Measurements from ENCODE around the gene PHF10. TPM values are rescaled to one million over a fixed set of nuclear protein-coding genes. Genes with fewer than 3 reads are reported as not detected.

The PHF10 gene
- total and polyA plus RNA-seq, 2 experiments from 2014 or later = 5.9 to 10.7 TPM

DNA sequence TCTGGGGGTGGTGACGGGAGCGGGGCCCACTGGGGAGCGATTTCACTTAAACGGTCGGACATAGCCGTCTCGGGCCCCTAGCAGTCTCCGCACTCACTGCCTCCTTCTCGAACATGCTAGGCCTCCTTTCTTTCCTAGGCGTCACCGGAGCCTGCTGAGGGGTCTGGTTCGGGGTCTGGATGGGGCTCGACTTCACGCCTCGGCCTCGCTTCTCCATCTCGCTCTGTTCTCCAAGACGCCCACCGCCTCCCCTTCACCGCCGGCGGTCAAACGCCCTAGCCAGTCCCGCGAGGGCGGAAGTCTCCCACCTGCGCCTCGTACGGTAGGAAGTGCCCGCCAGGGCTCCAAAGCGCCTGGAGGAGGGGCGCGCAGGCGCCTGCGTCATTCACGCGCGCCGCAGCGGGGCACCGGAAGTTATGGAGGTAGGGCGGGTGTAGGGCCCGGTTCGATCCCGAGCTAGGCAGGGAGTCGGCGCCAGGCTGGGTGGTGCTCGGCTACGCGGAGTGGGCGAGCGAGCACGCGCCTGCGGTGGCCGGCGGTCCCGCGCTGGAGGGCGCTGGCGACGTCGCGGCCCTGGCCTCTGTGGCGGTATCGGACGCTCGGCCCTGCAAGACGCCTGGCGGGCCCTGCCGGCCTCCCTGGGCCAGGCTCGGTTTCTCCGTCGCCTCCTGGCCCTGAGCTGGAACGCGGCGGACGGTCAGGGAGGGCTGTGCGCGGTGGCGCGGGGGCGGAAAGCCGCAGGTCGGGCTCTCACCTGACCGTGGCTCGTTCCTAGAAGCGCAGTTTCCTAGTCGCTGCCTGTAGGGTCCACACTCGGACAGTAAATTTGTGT is 27.2 kb upstream of the PHF10 start, which contains the start of the genes DYNLT2 and ERMARD:
TSS of gene DYNLT2 (minus strand) at position 331 of the 832 bp plus-strand sequence. CDS start at position 217, 114 bp downstream.
TSS of gene ERMARD (plus strand) at position 381 of the 832 bp plus-strand sequence. CDS start at position 417, 36 bp downstream.
- Histone ChIP-seq H3K79me2 (ENCODE audit: insufficient read depth) (peaks cover 31% of the 10 kb centered on the region), H3K4me3 (peak within 1 kb of the TSS; percentile 86), H3K27me3 (replicated peaks; ENCODE audit: insufficient read depth) (no peaks in the 10 kb centered on the region), H3F3A (ENCODE audit: insufficient read depth) (0 out of 2 replicates have a peak, but pooled peaks cover 4% of the 10 kb centered on the region), H3K4me2 (ENCODE audit: unreplicated experiment) (peak within 1 kb of the TSS; percentile 97), H4K20me1 (ENCODE audit: insufficient read depth) (no peaks in the 10 kb centered on the region), H3K27ac (peak within 1 kb of the TSS; percentile 92), H3K9me3 (ENCODE audit: low read depth) (no peaks in the 10 kb centered on the region), H3K4me1 (ENCODE audit: insufficient read depth) (peaks cover 17% of the 10 kb centered on the region), H3K36me3 (ENCODE audit: low read depth) (0 out of 2 replicates have a peak, but pooled peaks cover 4% of the 10 kb centered on the region), H2AFZ (peak within 1 kb of the TSS; percentile 88), H3K9me2 (ENCODE audit: insufficient read depth) (no peaks in the 10 kb centered on the region), H3K9ac (peak within 1 kb of the TSS; percentile 97)
- WGBS, 2 experiments (ENCODE audit: low coverage in 1 of 2, low lambda C conversion rate in 2 of 2, missing lambda C conversion rate in 2 of 2) = 1% methylated on average over 76 to 87 of the region's 90 CpGs
- TF ChIP-seq EZH2 (IDR thresholded peaks at IDR 0.05; ENCODE audit: insufficient read depth, poor library complexity, severe bottlenecking) (no peak), EZH2phosphoT487 (IDR thresholded peaks at IDR 0.05; ENCODE audit: insufficient read depth, low read depth) (no peak)
- in situ Hi-C loops (cut with MboI) = no loop called here
- peak; percentile 97 for DNase-seq

- no peak overlapping the region for H3K4me2 ChIP-seq (ENCODE audit: unreplicated experiment)
- peaks cover 10% of the 10 kb centered on the region; the same call in 1 of the 2 replicates for H3K4me1 ChIP-seq (ENCODE audit: insufficient read depth)
- no peaks in the 10 kb centered on the region for H3K27me3 ChIP-seq (replicated peaks; ENCODE audit: insufficient read depth)
- H3K9me3 ChIP-seq (ENCODE audit: low read depth) = no peaks in the 10 kb centered on the region
- no peak overlapping the region for H2AFZ ChIP-seq
- no peaks in the 10 kb centered on the region for H4K20me1 ChIP-seq (ENCODE audit: insufficient read depth)
- H3K9me2 ChIP-seq (ENCODE audit: insufficient read depth) = no peaks in the 10 kb centered on the region
- WGBS, 2 experiments (ENCODE audit: low coverage in 1 of 2, low lambda C conversion rate in 2 of 2, missing lambda C conversion rate in 2 of 2) = 94 to 100% methylated on average over 1 of the region's 1 CpG
- H3K27ac ChIP-seq = no peak overlapping the region
- H3F3A ChIP-seq (ENCODE audit: insufficient read depth) = 0 out of 2 replicates have a peak, but pooled peaks cover 4% of the 10 kb centered on the region
- H3K36me3 ChIP-seq (ENCODE audit: low read depth) = no peaks in the 10 kb centered on the region
- DNase-seq = no peak
- in situ Hi-C loops (cut with MboI) = no loop called here
- TF ChIP-seq EZH2 (IDR thresholded peaks at IDR 0.05; ENCODE audit: insufficient read depth, poor library complexity, severe bottlenecking) (no peak), EZH2phosphoT487 (IDR thresholded peaks at IDR 0.05; ENCODE audit: insufficient read depth, low read depth) (no peak)
- H3K79me2 ChIP-seq (ENCODE audit: insufficient read depth) = peaks cover 17% of the 10 kb centered on the region
- H3K4me3 ChIP-seq = no peak overlapping the region
- no peak overlapping the region for H3K9ac ChIP-seq
Observed at GRCh38 chr6:169746556-169746955, 22.3 kb upstream of the PHF10 start.

GRCh38 chr6:169745405-169745804 is 21.1 kb upstream of the PHF10 start:
- DNase-seq = no peak
- WGBS, 2 experiments (ENCODE audit: low coverage in 1 of 2, low lambda C conversion rate in 2 of 2, missing lambda C conversion rate in 2 of 2) = 55 to 58% methylated on average over 3 of the region's 3 CpGs
- Histone ChIP-seq H3K27me3 (replicated peaks; ENCODE audit: insufficient read depth) (no peaks in the 10 kb centered on the region), H3K27ac (no peak overlapping the region), H3F3A (ENCODE audit: insufficient read depth) (0 out of 2 replicates have a peak, but pooled peaks cover 4% of the 10 kb centered on the region), H3K79me2 (ENCODE audit: insufficient read depth) (peaks cover 8% of the 10 kb centered on the region), H3K4me3 (no peak overlapping the region), H3K9me3 (ENCODE audit: low read depth) (no peaks in the 10 kb centered on the region), H3K9ac (no peak overlapping the region), H2AFZ (no peak overlapping the region), H3K9me2 (ENCODE audit: insufficient read depth) (no peaks in the 10 kb centered on the region), H3K4me1 (ENCODE audit: insufficient read depth) (peaks cover 6% of the 10 kb centered on the region; the same call in 1 of the 2 replicates), H4K20me1 (ENCODE audit: insufficient read depth) (no peaks in the 10 kb centered on the region), H3K36me3 (ENCODE audit: low read depth) (no peaks in the 10 kb centered on the region), H3K4me2 (ENCODE audit: unreplicated experiment) (no peak overlapping the region)
- TF ChIP-seq EZH2phosphoT487 (IDR thresholded peaks at IDR 0.05; ENCODE audit: insufficient read depth, low read depth) (no peak), EZH2 (IDR thresholded peaks at IDR 0.05; ENCODE audit: insufficient read depth, poor library complexity, severe bottlenecking) (no peak)
- in situ Hi-C loops (cut with MboI) = no loop called here

GRCh38 chr6:169741344-169741743 is 17.0 kb upstream of the PHF10 start:
- Histone ChIP-seq H3K9me2 (ENCODE audit: insufficient read depth) (no peaks in the 10 kb centered on the region), H3K27me3 (replicated peaks; ENCODE audit: insufficient read depth) (no peaks in the 10 kb centered on the region; the same call in 1 of the 2 replicates), H4K20me1 (ENCODE audit: insufficient read depth) (no peaks in the 10 kb centered on the region), H3K27ac (no peak overlapping the region), H3F3A (ENCODE audit: insufficient read depth) (no peaks in the 10 kb centered on the region), H3K4me2 (ENCODE audit: unreplicated experiment) (no peak overlapping the region), H3K4me1 (ENCODE audit: insufficient read depth) (no peaks in the 10 kb centered on the region), H2AFZ (no peak overlapping the region), H3K9ac (no peak overlapping the region), H3K4me3 (no peak overlapping the region), H3K79me2 (ENCODE audit: insufficient read depth) (no peaks in the 10 kb centered on the region), H3K36me3 (ENCODE audit: low read depth) (no peaks in the 10 kb centered on the region), H3K9me3 (ENCODE audit: low read depth) (no peaks in the 10 kb centered on the region)
- TF ChIP-seq EZH2phosphoT487 (IDR thresholded peaks at IDR 0.05; ENCODE audit: insufficient read depth, low read depth) (no peak), EZH2 (IDR thresholded peaks at IDR 0.05; ENCODE audit: insufficient read depth, poor library complexity, severe bottlenecking) (no peak)
- DNase-seq = no peak
- in situ Hi-C loops (cut with MboI) = no loop called here

Measured in GM23248 (cell line).